ENCODE data around the gene CRYBB1.

Gene CRYBB1

DNA sequence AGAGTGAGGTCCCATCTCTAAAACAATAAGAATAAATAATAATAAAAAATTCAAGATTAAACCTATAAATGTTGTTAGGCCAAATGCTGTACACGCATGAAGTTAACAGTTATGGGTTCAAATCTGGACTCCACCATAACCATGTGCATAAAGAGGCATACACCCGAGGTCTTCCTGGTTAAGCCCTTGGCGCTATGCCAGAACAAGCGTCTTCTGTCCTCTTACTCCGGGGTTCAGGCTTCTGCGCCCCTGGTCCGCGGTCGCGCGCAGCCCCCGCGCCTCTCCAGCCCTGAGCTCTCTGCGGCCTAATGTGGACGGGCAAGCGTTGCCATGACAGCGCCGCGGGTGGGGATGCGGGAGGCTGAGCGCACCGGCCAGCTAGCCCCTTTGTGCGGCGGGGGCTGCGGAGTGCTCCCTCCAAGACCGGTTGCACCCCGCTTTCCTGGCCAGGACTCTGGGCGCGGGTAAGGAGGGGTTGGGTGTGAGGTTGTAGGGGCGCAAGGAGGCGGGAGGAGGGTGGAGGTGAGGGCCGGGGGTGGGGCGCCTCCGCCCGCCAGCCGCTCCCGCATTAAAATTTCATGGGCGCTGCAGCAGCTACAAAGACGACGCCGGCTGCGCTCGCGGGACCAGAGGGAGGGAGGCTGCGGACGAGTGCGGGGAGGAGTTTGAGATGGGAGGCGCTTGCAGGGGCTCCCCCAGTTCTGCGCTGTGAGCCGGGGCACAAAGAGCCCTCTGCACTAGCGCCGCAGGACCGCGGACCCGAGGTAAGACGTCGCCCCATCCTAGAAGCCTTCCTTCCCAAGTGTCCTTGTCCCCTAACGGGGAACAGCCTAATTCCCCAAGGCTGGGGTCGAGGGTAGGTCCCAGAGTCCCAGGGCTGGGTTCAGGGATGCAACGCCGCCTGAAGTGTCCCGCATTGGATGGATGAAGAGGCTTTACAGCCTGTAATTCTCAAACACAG, 39.3 kb upstream of the CRYBB1 start, which contains the start of gene MIAT:
TSS of gene MIAT (plus strand) at position 698 of the 961 bp plus-strand sequence.
- H3K79me2 ChIP-seq (ENCODE audit: control insufficient read depth, low read length): no peaks in the 10 kb centered on the region
- peaks cover 22% of the 10 kb centered on the region for H3K27me3 ChIP-seq (ENCODE audit: control insufficient read depth, low read length)
- H3K4me1 ChIP-seq (ENCODE audit: control insufficient read depth, low read length): peaks cover 45% of the 10 kb centered on the region
- no peak within 1 kb of the TSS for H3K27ac ChIP-seq (ENCODE audit: low read depth, low read length)
- no peaks in the 10 kb centered on the region for H3K9me2 ChIP-seq (replicated peaks; ENCODE audit: control insufficient read depth, low read length)
- peak within 1 kb of the TSS; percentile 73 for H3K4me3 ChIP-seq (ENCODE audit: low read length)
- no peaks in the 10 kb centered on the region for H3K9me3 ChIP-seq (ENCODE audit: control insufficient read depth, insufficient read depth, low read length)
- H3K36me3 ChIP-seq (ENCODE audit: control insufficient read depth, low read length): no peaks in the 10 kb centered on the region
- peak within 1 kb of the TSS; percentile 96 for H3K4me2 ChIP-seq (ENCODE audit: low read length)
- H3F3A ChIP-seq (ENCODE audit: control insufficient read depth, insufficient read depth): peaks cover 16% of the 10 kb centered on the region
- peak; percentile 64; the same call in 1 of the 2 replicates for TF ChIP-seq EZH2phosphoT487 (IDR thresholded peaks at IDR 0.05; ENCODE audit: borderline replicate concordance, low read length)
- TF ChIP-seq CTCF (IDR thresholded peaks at IDR 0.05; ENCODE audit: low read depth, low read length, poor library complexity, severe bottlenecking): no peak
- no peaks in the 10 kb centered on the region for H4K20me1 ChIP-seq (ENCODE audit: control insufficient read depth, insufficient read depth, low read depth, low read length)

- no peaks in the 10 kb centered on the region for H4K20me1 ChIP-seq (ENCODE audit: control insufficient read depth, insufficient read depth, low read depth, low read length)
- H3F3A ChIP-seq (ENCODE audit: control insufficient read depth, insufficient read depth): no peaks in the 10 kb centered on the region; the same call in 1 of the 2 replicates
- H3K4me2 ChIP-seq (ENCODE audit: low read length): peak overlapping the region; percentile 46
- TF ChIP-seq EZH2phosphoT487 (IDR thresholded peaks at IDR 0.05; ENCODE audit: borderline replicate concordance, low read length) (no peak), CTCF (IDR thresholded peaks at IDR 0.05; ENCODE audit: low read depth, low read length, poor library complexity, severe bottlenecking) (no peak)
- no peak overlapping the region for H3K27ac ChIP-seq (ENCODE audit: low read depth, low read length)
- H3K9me2 ChIP-seq (replicated peaks; ENCODE audit: control insufficient read depth, low read length): no peaks in the 10 kb centered on the region
- H3K27me3 ChIP-seq (ENCODE audit: control insufficient read depth, low read length): peaks cover 8% of the 10 kb centered on the region
- peaks cover 38% of the 10 kb centered on the region for H3K4me1 ChIP-seq (ENCODE audit: control insufficient read depth, low read length)
- peak overlapping the region; percentile 11 for H3K4me3 ChIP-seq (ENCODE audit: low read length)
- H3K79me2 ChIP-seq (ENCODE audit: control insufficient read depth, low read length): no peaks in the 10 kb centered on the region
- H3K9me3 ChIP-seq (ENCODE audit: control insufficient read depth, insufficient read depth, low read length): no peaks in the 10 kb centered on the region
- no peaks in the 10 kb centered on the region for H3K36me3 ChIP-seq (ENCODE audit: control insufficient read depth, low read length)
Measured at GRCh38 chr22:26651815-26652214, 34.0 kb upstream of the CRYBB1 start.

DNA sequence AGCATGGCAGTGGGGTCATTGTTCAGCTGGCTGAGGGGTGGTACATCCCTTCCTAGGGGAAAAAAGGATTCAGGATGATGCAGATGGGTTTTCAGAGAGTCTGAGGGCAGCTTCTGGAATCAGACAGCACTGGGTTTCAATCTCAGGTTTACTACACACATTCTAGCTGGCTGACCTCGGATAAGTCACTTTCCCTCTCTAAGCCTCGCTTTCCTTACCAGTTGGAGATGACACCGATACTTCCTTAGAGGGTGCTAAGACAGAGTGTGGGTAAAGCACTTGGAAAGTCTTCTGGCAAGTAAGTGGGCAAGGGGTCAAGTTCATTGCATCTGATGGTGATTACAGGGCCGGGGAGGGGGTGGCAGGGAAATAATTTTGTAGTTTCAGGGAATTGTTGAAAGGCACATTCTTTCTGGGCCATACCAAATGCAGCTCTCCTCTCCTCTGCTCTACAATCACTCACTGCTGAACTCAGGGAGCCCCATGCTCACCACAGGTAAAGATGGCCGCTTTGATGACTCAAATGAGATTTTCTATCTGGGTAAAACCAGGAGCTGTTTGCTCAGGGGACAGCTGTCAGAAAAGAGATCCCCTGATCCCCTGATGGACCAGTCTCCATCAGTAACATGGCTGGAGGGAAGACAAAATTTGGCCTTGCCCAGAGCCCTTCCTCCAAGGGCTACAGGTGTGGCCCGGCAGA, 33.0 kb upstream of the CRYBB1 start:
- Histone ChIP-seq H3K79me2 (ENCODE audit: control insufficient read depth, low read length) (no peaks in the 10 kb centered on the region), H3F3A (ENCODE audit: control insufficient read depth, insufficient read depth) (no peaks in the 10 kb centered on the region; the same call in 1 of the 2 replicates), H3K4me2 (ENCODE audit: low read length) (no peak overlapping the region), H3K9me2 (replicated peaks; ENCODE audit: control insufficient read depth, low read length) (no peaks in the 10 kb centered on the region), H3K27ac (ENCODE audit: low read depth, low read length) (no peak overlapping the region), H4K20me1 (ENCODE audit: control insufficient read depth, insufficient read depth, low read depth, low read length) (no peaks in the 10 kb centered on the region), H3K27me3 (ENCODE audit: control insufficient read depth, low read length) (peaks cover 8% of the 10 kb centered on the region; the same call in 1 of the 2 replicates), H3K4me1 (ENCODE audit: control insufficient read depth, low read length) (peaks cover 42% of the 10 kb centered on the region), H3K36me3 (ENCODE audit: control insufficient read depth, low read length) (no peaks in the 10 kb centered on the region), H3K4me3 (ENCODE audit: low read length) (no peak overlapping the region), H3K9me3 (ENCODE audit: control insufficient read depth, insufficient read depth, low read length) (no peaks in the 10 kb centered on the region)
- TF ChIP-seq EZH2phosphoT487 (IDR thresholded peaks at IDR 0.05; ENCODE audit: borderline replicate concordance, low read length) (no peak), CTCF (IDR thresholded peaks at IDR 0.05; ENCODE audit: low read depth, low read length, poor library complexity, severe bottlenecking) (no peak)
